ENCODE measurements around the gene ABRAXAS1.

DNA sequence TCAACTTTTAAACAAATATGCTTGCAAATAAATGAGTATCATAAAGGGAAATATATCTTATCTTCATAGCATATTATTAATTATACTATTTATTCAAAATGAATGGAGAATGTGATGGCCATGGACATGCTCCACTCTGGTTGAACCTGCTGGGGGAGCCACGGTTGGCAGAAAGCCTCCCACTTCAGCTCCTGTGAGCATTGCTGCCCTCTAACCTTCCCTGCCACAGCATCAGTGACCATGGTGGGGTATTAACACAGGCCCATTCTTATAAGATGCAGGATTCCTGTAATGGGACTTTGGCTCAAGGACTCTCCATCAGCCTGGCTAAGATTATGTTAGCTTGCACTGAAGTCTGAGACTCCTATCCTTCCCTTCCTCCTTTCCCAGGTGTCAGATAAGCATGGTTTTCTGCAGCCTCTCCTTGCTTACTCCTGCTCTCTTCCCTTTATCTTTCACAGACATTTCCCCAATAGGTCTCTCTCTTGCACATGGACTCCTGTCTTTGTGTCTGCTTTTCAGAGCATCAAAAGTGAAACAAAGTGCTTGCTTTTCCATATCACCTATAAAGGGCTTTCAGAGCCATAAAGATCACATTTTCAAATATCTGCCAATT, 4.9 kb upstream of the ABRAXAS1 start:
- TF ChIP-seq POLR2AphosphoS5 (IDR thresholded peaks at IDR 0.05) (no peak), CTCF (IDR thresholded peaks at IDR 0.05) (no peak)
